ENCODE data around the gene IFNGR1. TPM values are rescaled to one million over a fixed set of nuclear protein-coding genes. Genes with fewer than 3 reads are reported as not detected.
"Not testable (repeated sequence)": the region's sequence is repeated elsewhere in the genome, so short reads cannot be mapped to it uniquely, and the experiment has no call there.

IFNGR1 gene
- total RNA-seq, 4 donors from 2014 or later: 53.5 to 122 (median 94.9) TPM

DNA sequence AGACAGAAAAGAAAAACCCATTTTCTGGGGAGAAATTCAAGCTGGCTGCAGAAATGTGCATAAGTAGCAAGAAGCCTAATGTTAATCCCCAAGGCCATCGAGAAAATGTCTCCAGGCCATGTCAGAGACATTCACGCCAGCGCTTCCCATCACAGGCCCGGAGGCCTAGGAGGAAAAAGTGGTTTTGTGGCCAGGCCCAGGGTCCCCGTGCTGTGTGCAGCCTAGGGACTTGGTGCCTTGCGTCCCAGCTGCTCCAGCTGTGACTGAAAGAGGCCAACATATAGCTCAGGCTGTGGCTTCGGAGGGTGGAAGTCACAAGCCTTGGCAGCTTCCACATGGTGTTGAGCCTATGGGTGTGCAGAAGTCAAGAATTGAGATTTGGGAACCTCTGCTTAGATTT is 10.9 kb downstream of the IFNGR1 start:
- H3K4me1 ChIP-seq: peaks cover 0 to 9% of the 10 kb centered on the region in 2 donors
- no peak overlapping the region for H3K27ac ChIP-seq
- DNase-seq: no peak
- intact Hi-C loops (cut with DNase I; ENCODE audit: low total_unique reads): no loop called here
- H3K36me3 ChIP-seq: no peaks in the 10 kb centered on the region
- no peaks in the 10 kb centered on the region for H3K9me3 ChIP-seq
- H3K27me3 ChIP-seq: no peaks in the 10 kb centered on the region
- TF ChIP-seq CTCF (IDR thresholded peaks at IDR 0.05): no peak
- no peak overlapping the region for H3K4me3 ChIP-seq

DNA sequence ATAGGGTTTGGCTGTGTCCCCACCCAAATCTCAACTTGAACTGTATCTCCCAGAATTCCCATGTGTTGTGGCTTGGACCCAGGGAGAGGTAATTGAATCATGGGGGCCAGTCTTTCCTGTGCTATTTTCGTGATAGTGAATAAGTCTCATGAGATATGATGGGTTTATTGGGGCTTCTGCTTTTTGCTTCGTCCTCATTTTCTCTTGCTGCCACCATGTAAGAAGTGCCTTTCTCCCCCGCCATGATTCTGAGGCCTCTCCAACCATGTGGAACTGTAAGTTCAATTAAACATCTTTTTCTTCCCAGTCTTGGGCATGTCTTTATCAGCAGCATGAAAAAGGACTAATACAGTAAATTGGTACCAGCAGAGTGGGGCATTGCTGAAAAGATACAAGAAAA is 11.7 kb downstream of the IFNGR1 start:
- intact Hi-C loops (cut with DNase I; ENCODE audit: low total_unique reads); H3K36me3 ChIP-seq; DNase-seq; H3K4me1 ChIP-seq; H3K27me3 ChIP-seq; H3K4me3 ChIP-seq; H3K9me3 ChIP-seq; H3K27ac ChIP-seq: not testable (repeated sequence)

DNA sequence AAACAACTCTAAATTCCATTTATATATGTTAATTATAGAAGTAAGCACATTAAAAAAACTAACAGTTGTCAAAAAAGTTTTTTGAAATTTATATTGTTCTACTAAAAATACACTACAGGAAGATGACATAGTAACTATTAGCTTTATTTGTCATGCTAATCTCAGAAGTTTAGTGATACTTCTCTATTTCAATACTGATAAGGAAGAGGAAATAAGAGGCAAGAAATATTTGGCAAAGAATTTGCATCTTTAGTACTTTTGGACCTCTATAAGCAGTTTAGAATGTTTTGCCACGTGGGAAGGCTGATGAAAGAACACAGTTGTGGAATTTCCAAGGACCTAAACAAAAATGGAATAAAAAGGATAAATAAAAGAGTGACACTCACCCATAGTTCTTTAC is 12.6 kb downstream of the IFNGR1 start:
- no peaks in the 10 kb centered on the region for H3K27me3 ChIP-seq
- H3K27ac ChIP-seq: no peak overlapping the region
- TF ChIP-seq POLR2A (IDR thresholded peaks at IDR 0.05): no peak
- no peak for TF ChIP-seq CTCF (IDR thresholded peaks at IDR 0.05)
- H3K4me1 ChIP-seq: peaks cover 0 to 9% of the 10 kb centered on the region in 2 donors
- no peak overlapping the region for H3K4me3 ChIP-seq
- no peak for DNase-seq
- no peaks in the 10 kb centered on the region for H3K36me3 ChIP-seq
- intact Hi-C loops (cut with DNase I; ENCODE audit: low total_unique reads): no loop called here
- no peaks in the 10 kb centered on the region for H3K9me3 ChIP-seq

DNA sequence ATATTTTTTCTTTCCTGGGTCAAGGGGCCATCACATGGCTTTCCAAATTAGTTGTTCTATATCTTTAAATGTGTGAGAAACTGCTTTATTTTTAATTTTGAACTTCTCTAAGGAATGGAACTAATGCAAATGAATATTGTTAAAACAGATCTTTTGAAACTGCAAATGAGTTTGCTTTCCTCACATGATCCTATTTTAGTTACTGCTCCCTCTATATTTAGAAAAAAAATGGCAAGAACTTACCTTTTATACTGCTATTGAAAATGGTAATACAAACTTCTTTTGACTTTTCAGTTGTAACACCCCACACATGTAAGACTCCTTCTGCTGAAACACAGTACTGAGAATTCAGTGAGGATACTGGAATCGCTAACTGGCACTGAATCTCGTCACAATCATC is 15.9 kb downstream of the IFNGR1 start:
- Histone ChIP-seq H3K4me3 (no peak overlapping the region), H3K27ac (no peak overlapping the region), H3K27me3 (no peaks in the 10 kb centered on the region), H3K9me3 (no peaks in the 10 kb centered on the region), H3K4me1 (peaks cover 0 to 5% of the 10 kb centered on the region in 2 donors), H3K36me3 (no peaks in the 10 kb centered on the region)
- DNase-seq: no peak
- TF ChIP-seq CTCF (IDR thresholded peaks at IDR 0.05) (no peak), POLR2A (IDR thresholded peaks at IDR 0.05) (no peak)
- intact Hi-C loops (cut with DNase I; ENCODE audit: low total_unique reads): no loop called here

DNA sequence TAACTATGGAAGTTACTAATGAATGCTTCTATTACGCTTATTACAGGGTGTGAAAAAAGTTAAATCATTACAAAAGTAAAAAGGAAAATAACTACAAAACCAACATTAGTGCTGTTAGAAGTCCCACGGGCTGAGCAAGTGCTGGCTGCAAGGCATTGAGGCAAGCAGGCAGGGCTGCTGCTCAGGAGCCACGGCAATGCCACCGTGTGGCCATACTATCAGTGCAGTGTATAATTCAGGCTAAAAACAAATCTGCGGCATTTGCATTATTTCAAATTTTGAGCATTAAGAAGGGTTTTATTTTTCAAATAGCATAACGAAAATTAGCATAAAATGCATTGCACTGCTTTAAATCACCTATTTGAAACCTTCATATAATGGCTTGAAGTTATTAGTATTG is 17.1 kb downstream of the IFNGR1 start:
- Histone ChIP-seq H3K9me3 (no peaks in the 10 kb centered on the region), H3K27me3 (no peaks in the 10 kb centered on the region), H3K4me3 (no peak overlapping the region), H3K27ac (no peak overlapping the region), H3K36me3 (no peaks in the 10 kb centered on the region), H3K4me1 (no peaks in the 10 kb centered on the region)
- TF ChIP-seq POLR2A (IDR thresholded peaks at IDR 0.05): no peak
- no peak for TF ChIP-seq CTCF (IDR thresholded peaks at IDR 0.05)
- no peak for DNase-seq
- intact Hi-C loops (cut with DNase I; ENCODE audit: low total_unique reads): no loop called here

GRCh38 chr6:137201006-137201405 is 18.2 kb downstream of the IFNGR1 start:
- no peaks in the 10 kb centered on the region for H3K36me3 ChIP-seq
- TF ChIP-seq POLR2A (IDR thresholded peaks at IDR 0.05): no peak
- no peak for TF ChIP-seq CTCF (IDR thresholded peaks at IDR 0.05)
- H3K27me3 ChIP-seq: no peaks in the 10 kb centered on the region
- DNase-seq: no peak
- H3K4me3 ChIP-seq: no peak overlapping the region
- no peak overlapping the region for H3K27ac ChIP-seq
- H3K4me1 ChIP-seq: no peaks in the 10 kb centered on the region
- H3K9me3 ChIP-seq: no peaks in the 10 kb centered on the region
- intact Hi-C loops (cut with DNase I; ENCODE audit: low total_unique reads): no loop called here

All from uterus (tissue), 4 donors.